Transverse colon (tissue), 4 donors: ENCODE results near the gene AMER2.

Source experiments
- EP300 ChIP-seq: sonication (generic); formaldehyde crosslinking; IDR thresholded peaks from one replicate; pipeline ENCODE4 v1.6.1; 2017; ENCODE audit warnings: antibody characterized with exemption, low read depth
- POLR2A ChIP-seq: fragments of 450-650 bp; IDR thresholded peaks from one replicate; pipeline ENCODE4 v1.6.1; 2016; ENCODE audit warnings: antibody characterized with exemption, mild to moderate bottlenecking, moderate library complexity
- POLR2AphosphoS5 ChIP-seq, 3 donors: sonication (generic); formaldehyde crosslinking; IDR thresholded peaks; one replicate each; pipeline ENCODE4 v1.6.1; 2016; ENCODE audit warnings: antibody characterized with exemption in 3 of 3
- TF ChIP-seq, protein P1 (sequence below), 5 experiments: fragments of 200-600 bp in 3 of 5; fragments of 450-650 bp in 2 of 5; sonication (generic) in 3 of 5; IDR thresholded peaks; 1 replicate in 2 of 5; 2 replicates in 3 of 5; pipeline ENCODE4 v1.5.1; 2016 to 2017; ENCODE audit warnings: antibody characterized with exemption in 5 of 5, inconsistent platforms in 3 of 5, mild to moderate bottlenecking in 2 of 5, moderate library complexity in 1 of 5

DNA sequence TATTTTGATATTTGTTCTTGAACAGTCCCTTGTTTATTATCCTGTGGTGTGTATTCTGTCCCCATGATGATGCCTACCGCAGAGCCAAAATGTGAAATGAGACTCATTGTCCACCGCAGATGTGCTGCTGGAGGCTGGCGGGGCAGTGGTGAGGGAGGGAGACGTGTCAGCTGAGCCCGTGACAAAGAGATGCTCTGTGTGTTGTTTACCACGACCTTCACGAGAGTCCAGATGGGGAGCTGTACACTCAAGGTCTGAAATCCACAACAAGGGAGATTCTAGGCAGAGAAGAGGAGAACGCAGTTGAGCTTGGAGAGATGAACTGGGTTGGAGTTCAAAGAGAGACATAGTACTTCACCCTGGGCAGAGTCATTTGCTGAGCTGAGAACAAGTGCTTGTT is 20.8 kb upstream of the AMER2 start:
- TF ChIP-seq, protein P1, sequence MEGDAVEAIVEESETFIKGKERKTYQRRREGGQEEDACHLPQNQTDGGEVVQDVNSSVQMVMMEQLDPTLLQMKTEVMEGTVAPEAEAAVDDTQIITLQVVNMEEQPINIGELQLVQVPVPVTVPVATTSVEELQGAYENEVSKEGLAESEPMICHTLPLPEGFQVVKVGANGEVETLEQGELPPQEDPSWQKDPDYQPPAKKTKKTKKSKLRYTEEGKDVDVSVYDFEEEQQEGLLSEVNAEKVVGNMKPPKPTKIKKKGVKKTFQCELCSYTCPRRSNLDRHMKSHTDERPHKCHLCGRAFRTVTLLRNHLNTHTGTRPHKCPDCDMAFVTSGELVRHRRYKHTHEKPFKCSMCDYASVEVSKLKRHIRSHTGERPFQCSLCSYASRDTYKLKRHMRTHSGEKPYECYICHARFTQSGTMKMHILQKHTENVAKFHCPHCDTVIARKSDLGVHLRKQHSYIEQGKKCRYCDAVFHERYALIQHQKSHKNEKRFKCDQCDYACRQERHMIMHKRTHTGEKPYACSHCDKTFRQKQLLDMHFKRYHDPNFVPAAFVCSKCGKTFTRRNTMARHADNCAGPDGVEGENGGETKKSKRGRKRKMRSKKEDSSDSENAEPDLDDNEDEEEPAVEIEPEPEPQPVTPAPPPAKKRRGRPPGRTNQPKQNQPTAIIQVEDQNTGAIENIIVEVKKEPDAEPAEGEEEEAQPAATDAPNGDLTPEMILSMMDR (IDR thresholded peaks at IDR 0.05): no peak
- TF ChIP-seq EP300 (no peak), POLR2AphosphoS5 (IDR thresholded peaks at IDR 0.05) (no peak), POLR2A (no peak)
